HepG2 (cell line): ENCODE data around the gene LRTM2. TPM values are rescaled to one million over a fixed set of nuclear protein-coding genes. Genes with fewer than 3 reads are reported as not detected.

Experiments
- ATAC-seq: fragments of 200-7000 bp; cut with Tn5 transposase; 3 replicates; pipeline ENCODE4 v1.9.1; 2020; ENCODE audit warnings: mild to moderate bottlenecking, moderate library complexity
- BruUV-seq: library from RNA; stranded (reverse); fragments of 400-500 nt; replicated peaks from 2 replicates; lab custom pipeline; 2021; lab: Mats Ljungman, UMichigan
- CTCF ChIA-PET: fragments of 300-600 bp; formaldehyde crosslinking; extraction: SDS; loops from one replicate; lab custom pipeline; 2021; ENCODE audit warnings: low total read pairs, inconsistent platforms, low intra/inter-chr PET ratio; lab: Yijun Ruan, JAX
- POLR2A ChIA-PET: fragments of 350-600 bp; sonication (Branson Sonifier 250); formaldehyde crosslinking; loops from one replicate; lab custom pipeline; 2020; ENCODE audit warnings: antibody characterized with exemption, inconsistent platforms; lab: Yijun Ruan, JAX
- DNase-seq: peaks from one replicate; pipeline ENCODE4 v3.0.0-alpha.2; 2015; ENCODE audit warnings: low spot score
- FAIRE-seq: peaks from 3 replicates; lab custom pipeline; 2011; peaks lifted over from hg19 to GRCh38; lab: Jason Lieb, UNC
- H2AFZ ChIP-seq: one replicate; pipeline ENCODE4 v1.6.1; 2011; ENCODE audit warnings: low read length, inconsistent platforms
- H3K27ac ChIP-seq: fragments of 300-600 bp; 3 replicates; pipeline ENCODE4 v1.8.0; 2011; ENCODE audit warnings: mixed run types, mild to moderate bottlenecking, mixed read lengths, low read length, inconsistent platforms; ENCODE audit not compliant: insufficient read depth; ENCODE audit errors: extremely low read length
- H3K27me3 ChIP-seq, 2 experiments: fragments of 200-600 bp in 1 of 2; 2 replicates in 1 of 2; 3 replicates in 1 of 2; pipeline versions ENCODE4 v1.6.0 to v1.8.0; 2011; ENCODE audit warnings: low read length in 2 of 2, mild to moderate bottlenecking in 2 of 2, moderate library complexity in 2 of 2, inconsistent platforms in 1 of 2; ENCODE audit not compliant: insufficient read depth in 2 of 2, control insufficient read depth in 1 of 2
- H3K36me3 ChIP-seq, 2 experiments: fragments of 200-600 bp in 1 of 2; replicated peaks in 1 of 2; 2 replicates in 1 of 2; 3 replicates in 1 of 2; pipeline versions ENCODE4 v1.5.1 to v1.8.0; 2011; ENCODE audit warnings: low read length in 2 of 2, inconsistent platforms in 1 of 2; ENCODE audit not compliant: insufficient read depth in 2 of 2, control insufficient read depth in 1 of 2
- H3K4me1 ChIP-seq: 2 replicates; pipeline ENCODE4 v1.5.1; 2012; ENCODE audit warnings: low read length, inconsistent platforms; ENCODE audit not compliant: insufficient read depth
- H3K4me2 ChIP-seq: 2 replicates; pipeline ENCODE4 v1.6.0; 2011; ENCODE audit warnings: low read depth, low read length, inconsistent platforms
- H3K4me3 ChIP-seq, 3 experiments: fragments of 200-600 bp in 1 of 3; sonication (generic), shearing (Covaris generic) in 1 of 3; replicated peaks in 1 of 3; 2 replicates each; pipeline ENCODE4 v1.5.1; 2011 to 2016; ENCODE audit warnings: low read length in 3 of 3, inconsistent platforms in 2 of 3, low read depth in 2 of 3, mild to moderate bottlenecking in 2 of 3, control low read depth in 1 of 3, mixed read lengths in 1 of 3; ENCODE audit not compliant: insufficient read depth in 1 of 3
- H3K79me2 ChIP-seq: one replicate; pipeline ENCODE4 v1.6.1; 2011; ENCODE audit warnings: low read length, inconsistent platforms; ENCODE audit not compliant: insufficient read depth
- H3K9ac ChIP-seq: 2 replicates; pipeline ENCODE4 v1.6.0; 2011; ENCODE audit warnings: mild to moderate bottlenecking, low read depth, low read length, inconsistent platforms; ENCODE audit not compliant: insufficient read depth
- H3K9me3 ChIP-seq: 2 replicates; pipeline ENCODE4 v1.5.1; 2012; ENCODE audit warnings: mild to moderate bottlenecking, low read length
- H4K20me1 ChIP-seq: 2 replicates; pipeline ENCODE4 v1.6.0; 2011; ENCODE audit warnings: inconsistent platforms, mild to moderate bottlenecking, low read length, moderate library complexity; ENCODE audit not compliant: insufficient read depth
- CCAR2 ChIP-seq: fragments of 200-400 bp; formaldehyde crosslinking; optimal IDR thresholded peaks from 2 replicates; pipeline ENCODE3; 2018; ENCODE audit warnings: low read depth, mild to moderate bottlenecking, low read length, moderate library complexity
- GABPB1 ChIP-seq: IDR thresholded peaks from 2 replicates; pipeline ENCODE4 v1.6.1; 2016; ENCODE audit warnings: mild to moderate bottlenecking, missing genetic modification reagents, moderate library complexity, missing compliant biosample characterization
- HOXA9 ChIP-seq: sonication (generic); formaldehyde crosslinking; IDR thresholded peaks from 2 replicates; pipeline ENCODE4 v1.8.1; 2022; ENCODE audit warnings: missing genetic modification reagents, mild to moderate bottlenecking, moderate library complexity, borderline replicate concordance
- IKZF1 ChIP-seq: fragments of 450-650 bp; IDR thresholded peaks from 2 replicates; pipeline ENCODE4 v1.7.1; 2016
- PHF8 ChIP-seq: sonication (generic); formaldehyde crosslinking; IDR thresholded peaks from 2 replicates; pipeline ENCODE4 v1.5.0; 2020; ENCODE audit warnings: missing genetic modification reagents
- SKI ChIP-seq: fragments of 450-650 bp; IDR thresholded peaks from one replicate; pipeline ENCODE4 v1.6.1; 2018; ENCODE audit warnings: mild to moderate bottlenecking; ENCODE audit not compliant: partially characterized antibody
- SMC3 ChIP-seq: IDR thresholded peaks from 2 replicates; pipeline ENCODE4 v1.6.1; 2011; ENCODE audit warnings: low read length, improper control_type of control experiment
- XBP1 ChIP-seq: sonication (generic); formaldehyde crosslinking; IDR thresholded peaks from 2 replicates; pipeline ENCODE4 v1.5.0; 2020; ENCODE audit warnings: missing genetic modification reagents
- ZNF12 ChIP-seq: sonication (generic); formaldehyde crosslinking; IDR thresholded peaks from 2 replicates; pipeline ENCODE4 v1.5.0; 2020; ENCODE audit warnings: missing genetic modification reagents
- ZNF564 ChIP-seq: sonication (generic); formaldehyde crosslinking; IDR thresholded peaks from 2 replicates; pipeline ENCODE4 v1.8.1; 2023; ENCODE audit warnings: mild to moderate bottlenecking, missing genetic modification reagents
- ZNF737 ChIP-seq: sonication (generic); formaldehyde crosslinking; IDR thresholded peaks from 2 replicates; pipeline ENCODE4 v1.5.0; 2020; ENCODE audit warnings: missing genetic modification reagents, mild to moderate bottlenecking, borderline replicate concordance
- WGBS: methylation state at CpG from one replicate; pipeline ENCODE4 v1.1.6; 2017; ENCODE audit warnings: low lambda C conversion rate; 5-methylcytosine and 5-hydroxymethylcytosine counted together
- in situ Hi-C: cut with HindIII; loops from 2 replicates; pipeline ENCODE4 v1.10.0; 2017; ENCODE audit warnings: low pct_unique_long_range_greater_than_20kb; ENCODE audit not compliant: extremely low pct_ligation_motif_present
- intact Hi-C: fragments of 100-400 bp; cut with micrococcal nuclease; formaldehyde crosslinking; loops from one replicate; pipeline ENCODE4 v1.10.0; 2022; ENCODE audit not compliant: unreplicated experiment
- polyA plus RNA-seq, 8 experiments: library from polyadenylated mRNA; depleted of rRNA in 3 of 8; stranded (reverse) in 7 of 8; unstranded in 1 of 8; fragments of >200 nt; fragmentation: Illumina TruSeq in 4 of 8; extraction: Trizol in 4 of 8; gene quantifications; 2 replicates each; pipeline versions ENCODE4 v1.2.1 to v1.2.3, GENCODE V29; 2011 to 2016; ENCODE audit warnings: low read depth in 4 of 8, missing spikeins in 1 of 8, mixed read lengths in 1 of 8; ENCODE audit not compliant: insufficient read depth in 1 of 8
- total RNA-seq, 5 experiments: library from RNA; depleted of rRNA; stranded (reverse); fragments of >200 nt; fragmentation: Illumina TruSeq; extraction: Trizol; gene quantifications; 2 replicates each; pipeline ENCODE4 v1.2.3, GENCODE V29; 2016; ENCODE audit warnings: low read depth in 1 of 5
- TF ChIP-seq, protein P1 (sequence below): sonication (generic); formaldehyde crosslinking; IDR thresholded peaks from 2 replicates; pipeline ENCODE4 v1.4.0; 2020; ENCODE audit warnings: missing genetic modification reagents, borderline replicate concordance
- TF ChIP-seq, protein P2 (sequence below): sonication (generic); formaldehyde crosslinking; IDR thresholded peaks from 2 replicates; pipeline ENCODE4 v1.4.0; 2020; ENCODE audit warnings: mild to moderate bottlenecking, missing genetic modification reagents, borderline replicate concordance

Gene LRTM2
- total and polyA plus RNA-seq, 2 of the 13 experiments (the other 11 are each of a cell fraction or from before 2014, with no cell fraction given), result 0.09 TPM; not detected in 1

DNA sequence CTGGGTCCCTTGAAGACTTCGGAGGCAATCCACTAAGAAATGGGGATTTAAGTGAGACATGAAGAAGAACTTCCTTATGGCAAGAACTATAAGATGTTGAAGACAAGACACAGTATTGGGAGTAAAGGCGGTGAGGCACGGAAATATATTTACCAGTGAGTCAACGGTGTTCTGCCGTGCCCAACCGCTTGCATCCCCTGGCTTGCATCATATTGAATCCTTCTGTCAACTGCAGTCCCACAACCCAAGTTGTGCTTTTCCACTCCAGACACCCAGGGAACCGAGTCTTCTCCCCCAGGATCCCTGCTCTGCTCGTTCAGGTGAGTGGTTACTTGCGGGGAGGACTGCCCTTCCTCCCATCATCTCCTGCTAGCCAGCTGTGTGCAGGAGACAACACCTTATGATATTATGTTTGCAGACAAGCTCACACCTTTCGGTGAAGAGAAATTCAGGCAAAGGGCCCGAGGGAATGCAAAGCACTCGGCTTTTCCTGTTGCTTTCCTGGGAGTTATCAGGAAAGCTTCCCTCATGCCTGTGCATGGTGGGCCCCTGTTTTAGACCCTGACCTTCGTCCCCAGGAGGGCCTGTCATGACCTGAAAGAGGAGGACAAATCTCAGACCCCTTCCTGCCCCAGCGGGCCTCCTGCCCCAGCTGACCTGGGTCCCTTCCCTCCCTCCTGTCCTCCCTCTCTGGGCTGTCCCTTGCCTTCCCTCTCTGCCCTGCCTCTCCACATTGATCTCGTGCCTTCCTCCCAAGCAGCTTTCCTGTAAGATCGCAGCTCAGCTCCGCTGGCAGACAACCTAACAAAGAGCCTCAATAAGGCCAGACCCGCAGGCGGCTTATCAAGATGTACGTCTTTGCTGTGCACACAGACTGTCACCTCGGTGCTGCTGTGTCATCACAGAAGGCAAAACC is 4.3 kb upstream of the LRTM2 start:
- intact Hi-C loops (no loop called here), in situ Hi-C loops (no loop called here)
- Histone ChIP-seq H3K79me2 (no peaks in the 10 kb centered on the region), H3K9ac (peak overlapping the region; percentile 38), H3K9me3 (no peaks in the 10 kb centered on the region), H3K4me2 (peak overlapping the region; percentile 85), H2AFZ (no peak overlapping the region), H3K27me3 (peaks cover 2 to 18% of the 10 kb centered on the region in 2 experiments; a peak in 3 of 5 replicates), H3K36me3 (no peaks in the 10 kb centered on the region), H4K20me1 (no peaks in the 10 kb centered on the region), H3K4me3 (peak overlapping the region; percentile 35 to 54 (median 42); a peak in 4 of 6 replicates), H3K4me1 (peaks cover 75% of the 10 kb centered on the region), H3K27ac (peak overlapping the region; percentile 73)
- peak; percentile 48 for DNase-seq
- ChIA-PET CTCF (no interaction called here), POLR2A (interaction anchor here (1.2 to 1.3 kb wide), 2 partner anchors 124 to 125 kb away, joined by 3 read pairs; partner anchors contain the start of gene ADIPOR2)
- BruUV-seq, result no TSS peak
- ATAC-seq, result peak; percentile 36
- FAIRE-seq, result peak; percentile 54
- 8% methylated on average over 20 of the region's 21 CpGs for WGBS
- TF ChIP-seq GABPB1 (no peak), HOXA9 (no peak), SMC3 (no peak), PHF8 (CRISPR knock-in tag) (no peak), CCAR2 (no peak), ZNF737 (CRISPR knock-in tag) (no peak), SKI (no peak), ZNF12 (CRISPR knock-in tag) (no peak), XBP1 (CRISPR knock-in tag) (no peak), IKZF1 (no peak), ZNF564 (CRISPR knock-in tag) (no peak)
- TF ChIP-seq, protein P1, sequence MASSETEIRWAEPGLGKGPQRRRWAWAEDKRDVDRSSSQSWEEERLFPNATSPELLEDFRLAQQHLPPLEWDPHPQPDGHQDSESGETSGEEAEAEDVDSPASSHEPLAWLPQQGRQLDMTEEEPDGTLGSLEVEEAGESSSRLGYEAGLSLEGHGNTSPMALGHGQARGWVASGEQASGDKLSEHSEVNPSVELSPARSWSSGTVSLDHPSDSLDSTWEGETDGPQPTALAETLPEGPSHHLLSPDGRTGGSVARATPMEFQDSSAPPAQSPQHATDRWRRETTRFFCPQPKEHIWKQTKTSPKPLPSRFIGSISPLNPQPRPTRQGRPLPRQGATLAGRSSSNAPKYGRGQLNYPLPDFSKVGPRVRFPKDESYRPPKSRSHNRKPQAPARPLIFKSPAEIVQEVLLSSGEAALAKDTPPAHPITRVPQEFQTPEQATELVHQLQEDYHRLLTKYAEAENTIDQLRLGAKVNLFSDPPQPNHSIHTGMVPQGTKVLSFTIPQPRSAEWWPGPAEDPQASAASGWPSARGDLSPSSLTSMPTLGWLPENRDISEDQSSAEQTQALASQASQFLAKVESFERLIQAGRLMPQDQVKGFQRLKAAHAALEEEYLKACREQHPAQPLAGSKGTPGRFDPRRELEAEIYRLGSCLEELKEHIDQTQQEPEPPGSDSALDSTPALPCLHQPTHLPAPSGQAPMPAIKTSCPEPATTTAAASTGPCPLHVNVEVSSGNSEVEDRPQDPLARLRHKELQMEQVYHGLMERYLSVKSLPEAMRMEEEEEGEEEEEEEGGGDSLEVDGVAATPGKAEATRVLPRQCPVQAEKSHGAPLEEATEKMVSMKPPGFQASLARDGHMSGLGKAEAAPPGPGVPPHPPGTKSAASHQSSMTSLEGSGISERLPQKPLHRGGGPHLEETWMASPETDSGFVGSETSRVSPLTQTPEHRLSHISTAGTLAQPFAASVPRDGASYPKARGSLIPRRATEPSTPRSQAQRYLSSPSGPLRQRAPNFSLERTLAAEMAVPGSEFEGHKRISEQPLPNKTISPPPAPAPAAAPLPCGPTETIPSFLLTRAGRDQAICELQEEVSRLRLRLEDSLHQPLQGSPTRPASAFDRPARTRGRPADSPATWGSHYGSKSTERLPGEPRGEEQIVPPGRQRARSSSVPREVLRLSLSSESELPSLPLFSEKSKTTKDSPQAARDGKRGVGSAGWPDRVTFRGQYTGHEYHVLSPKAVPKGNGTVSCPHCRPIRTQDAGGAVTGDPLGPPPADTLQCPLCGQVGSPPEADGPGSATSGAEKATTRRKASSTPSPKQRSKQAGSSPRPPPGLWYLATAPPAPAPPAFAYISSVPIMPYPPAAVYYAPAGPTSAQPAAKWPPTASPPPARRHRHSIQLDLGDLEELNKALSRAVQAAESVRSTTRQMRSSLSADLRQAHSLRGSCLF, result no peak
- TF ChIP-seq, protein P2, sequence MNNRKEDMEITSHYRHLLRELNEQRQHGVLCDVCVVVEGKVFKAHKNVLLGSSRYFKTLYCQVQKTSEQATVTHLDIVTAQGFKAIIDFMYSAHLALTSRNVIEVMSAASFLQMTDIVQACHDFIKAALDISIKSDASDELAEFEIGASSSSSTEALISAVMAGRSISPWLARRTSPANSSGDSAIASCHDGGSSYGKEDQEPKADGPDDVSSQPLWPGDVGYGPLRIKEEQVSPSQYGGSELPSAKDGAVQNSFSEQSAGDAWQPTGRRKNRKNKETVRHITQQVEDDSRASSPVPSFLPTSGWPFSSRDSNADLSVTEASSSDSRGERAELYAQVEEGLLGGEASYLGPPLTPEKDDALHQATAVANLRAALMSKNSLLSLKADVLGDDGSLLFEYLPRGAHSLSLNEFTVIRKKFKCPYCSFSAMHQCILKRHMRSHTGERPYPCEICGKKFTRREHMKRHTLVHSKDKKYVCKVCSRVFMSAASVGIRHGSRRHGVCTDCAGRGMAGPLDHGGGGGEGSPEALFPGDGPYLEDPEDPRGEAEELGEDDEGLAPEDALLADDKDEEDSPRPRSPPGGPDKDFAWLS (CRISPR knock-in tag), result no peak
